Suprapubic skin (tissue), 4 donors: ENCODE data around the gene UBR3. TPM values are rescaled to one million over a fixed set of nuclear protein-coding genes. Genes with fewer than 3 reads are reported as not detected.
"Not testable (repeated sequence)": the region's sequence is repeated elsewhere in the genome, so short reads cannot be mapped to it uniquely, and the experiment has no call there.

Experiments used
- DNase-seq, 2 donors: peaks; one replicate each; pipeline ENCODE4 v3.0.0-alpha.2; 2019; ENCODE audit warnings: low spot score in 2 of 2
- H3K27ac ChIP-seq: fragments of 200-600 bp; sonication (generic); one replicate; pipeline ENCODE4 v1.5.1; 2019
- H3K27me3 ChIP-seq: fragments of 200-600 bp; sonication (generic); one replicate; pipeline ENCODE4 v1.5.1; 2019
- H3K36me3 ChIP-seq: fragments of 200-600 bp; sonication (generic); one replicate; pipeline ENCODE4 v1.5.1; 2019
- H3K4me1 ChIP-seq: fragments of 200-600 bp; sonication (generic); one replicate; pipeline ENCODE4 v1.5.1; 2019
- H3K4me3 ChIP-seq: fragments of 200-600 bp; sonication (generic); one replicate; pipeline ENCODE4 v1.5.1; 2019; ENCODE audit warnings: mild to moderate bottlenecking
- H3K9me3 ChIP-seq: fragments of 200-600 bp; sonication (generic); one replicate; pipeline ENCODE4 v1.5.1; 2019
- EP300 ChIP-seq: sonication (generic); formaldehyde crosslinking; IDR thresholded peaks from one replicate; pipeline ENCODE4 v1.6.1; 2017; ENCODE audit warnings: antibody characterized with exemption
- POLR2AphosphoS5 ChIP-seq, 3 donors: sonication (generic); formaldehyde crosslinking; IDR thresholded peaks; one replicate each; pipeline ENCODE4 v1.6.1; 2017; ENCODE audit warnings: antibody characterized with exemption in 3 of 3
- WGBS: methylation state at CpG from one replicate; pipeline ENCODE4 v1.1.5; 2018; 5-methylcytosine and 5-hydroxymethylcytosine counted together
- total RNA-seq, 4 donors: library from RNA; depleted of rRNA; stranded (reverse); fragments of >200 nt; gene quantifications; one replicate each; pipeline ENCODE4 v1.1.0, GENCODE V29; 2016

UBR3 gene
- total RNA-seq, 4 donors from 2014 or later: 41.9 to 140 (median 60.4) TPM

- H3K27ac ChIP-seq: no peak overlapping the region
- no peak for DNase-seq
- no peaks in the 10 kb centered on the region for H3K4me1 ChIP-seq
- no peaks in the 10 kb centered on the region for H3K9me3 ChIP-seq
- H3K36me3 ChIP-seq: no peaks in the 10 kb centered on the region
- H3K4me3 ChIP-seq: no peak overlapping the region
- peaks cover 2% of the 10 kb centered on the region for H3K27me3 ChIP-seq
- TF ChIP-seq EP300: no peak
- no peak for TF ChIP-seq POLR2AphosphoS5 (IDR thresholded peaks at IDR 0.05)
- WGBS: 72% methylated on average over 2 of the region's 2 CpGs
Measured at GRCh38 chr2:170123593-170123992, 296.3 kb downstream of the UBR3 start.

GRCh38 chr2:170126138-170126728, 299.0 kb downstream of the UBR3 start:
- DNase-seq, H3K9me3 ChIP-seq, H3K4me3 ChIP-seq, H3K4me1 ChIP-seq, H3K36me3 ChIP-seq, H3K27ac ChIP-seq, H3K27me3 ChIP-seq: not testable (repeated sequence)
- WGBS: 89% methylated on average over 7 of the region's 8 CpGs

Other genes with a start within 250 kb of the UBR3 start
- gene PPIG, start 243.1 kb upstream of the UBR3 start, total RNA-seq: 10 to 100 TPM; 29.0 to 48.0 (median 31.1) TPM
- not detected for gene CFAP210, start 133.0 kb upstream of the UBR3 start, total RNA-seq
- gene PHOSPHO2, start 133.0 kb upstream of the UBR3 start, total RNA-seq: 1 to 10 TPM; 3.5 to 5.6 (median 4.4) TPM
- gene KLHL23, start 93.6 kb upstream of the UBR3 start, total RNA-seq: 1 to 10 TPM in 3 of 4 donors, under 1 TPM in 1; 0.98 to 4.2 (median 3.3) TPM
- 10 to 100 TPM; 35.5 to 91.0 (median 44.4) TPM for gene SSB, start 28.6 kb upstream of the UBR3 start, total RNA-seq
- 10 to 100 TPM; 34.8 to 43.9 (median 41.2) TPM for gene METTL5, start 2.5 kb upstream of the UBR3 start, total RNA-seq